22Rv1 (cell line): ENCODE measurements around the gene CHST8.

ENCODE experiments used
- H3K27ac ChIP-seq: fragments of 450-650 bp; 2 replicates; pipeline ENCODE4 v1.5.1; 2017
- ZFX ChIP-seq: fragments of 450-650 bp; IDR thresholded peaks from 2 replicates; pipeline ENCODE4 v1.6.1; 2017; ENCODE audit warnings: antibody characterized with exemption, borderline replicate concordance
- TF ChIP-seq, protein P1 (sequence below): fragments of 450-650 bp; IDR thresholded peaks from 2 replicates; pipeline ENCODE4 v1.5.1; 2017; ENCODE audit warnings: mild to moderate bottlenecking

Gene CHST8

GRCh38 chr19:33627526-33627925, 5.8 kb downstream of the CHST8 start:
- H3K27ac ChIP-seq, result no peak overlapping the region
- TF ChIP-seq ZFX, result no peak
- TF ChIP-seq, protein P1, sequence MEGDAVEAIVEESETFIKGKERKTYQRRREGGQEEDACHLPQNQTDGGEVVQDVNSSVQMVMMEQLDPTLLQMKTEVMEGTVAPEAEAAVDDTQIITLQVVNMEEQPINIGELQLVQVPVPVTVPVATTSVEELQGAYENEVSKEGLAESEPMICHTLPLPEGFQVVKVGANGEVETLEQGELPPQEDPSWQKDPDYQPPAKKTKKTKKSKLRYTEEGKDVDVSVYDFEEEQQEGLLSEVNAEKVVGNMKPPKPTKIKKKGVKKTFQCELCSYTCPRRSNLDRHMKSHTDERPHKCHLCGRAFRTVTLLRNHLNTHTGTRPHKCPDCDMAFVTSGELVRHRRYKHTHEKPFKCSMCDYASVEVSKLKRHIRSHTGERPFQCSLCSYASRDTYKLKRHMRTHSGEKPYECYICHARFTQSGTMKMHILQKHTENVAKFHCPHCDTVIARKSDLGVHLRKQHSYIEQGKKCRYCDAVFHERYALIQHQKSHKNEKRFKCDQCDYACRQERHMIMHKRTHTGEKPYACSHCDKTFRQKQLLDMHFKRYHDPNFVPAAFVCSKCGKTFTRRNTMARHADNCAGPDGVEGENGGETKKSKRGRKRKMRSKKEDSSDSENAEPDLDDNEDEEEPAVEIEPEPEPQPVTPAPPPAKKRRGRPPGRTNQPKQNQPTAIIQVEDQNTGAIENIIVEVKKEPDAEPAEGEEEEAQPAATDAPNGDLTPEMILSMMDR, result no peak

- no peak for TF ChIP-seq ZFX
- TF ChIP-seq, protein P1, result no peak
These were observed 6.4 kb downstream of the CHST8 start for GRCh38 chr19:33627962-33628839.

GRCh38 chr19:33628921-33629825, 7.4 kb downstream of the CHST8 start:
- TF ChIP-seq ZFX, result no peak
- TF ChIP-seq, protein P1, result no peak
- H3K27ac ChIP-seq, result no peak overlapping the region

More at GRCh38 chr19:33627962-33628839, 6.4 kb downstream of the CHST8 start:
- H3K27ac ChIP-seq, result no peak overlapping the region

- no peak for TF ChIP-seq ZFX
- TF ChIP-seq, protein P1, result no peak
- no peak overlapping the region for H3K27ac ChIP-seq
These were observed 8.1 kb downstream of the CHST8 start for GRCh38 chr19:33629826-33630375.

DNA sequence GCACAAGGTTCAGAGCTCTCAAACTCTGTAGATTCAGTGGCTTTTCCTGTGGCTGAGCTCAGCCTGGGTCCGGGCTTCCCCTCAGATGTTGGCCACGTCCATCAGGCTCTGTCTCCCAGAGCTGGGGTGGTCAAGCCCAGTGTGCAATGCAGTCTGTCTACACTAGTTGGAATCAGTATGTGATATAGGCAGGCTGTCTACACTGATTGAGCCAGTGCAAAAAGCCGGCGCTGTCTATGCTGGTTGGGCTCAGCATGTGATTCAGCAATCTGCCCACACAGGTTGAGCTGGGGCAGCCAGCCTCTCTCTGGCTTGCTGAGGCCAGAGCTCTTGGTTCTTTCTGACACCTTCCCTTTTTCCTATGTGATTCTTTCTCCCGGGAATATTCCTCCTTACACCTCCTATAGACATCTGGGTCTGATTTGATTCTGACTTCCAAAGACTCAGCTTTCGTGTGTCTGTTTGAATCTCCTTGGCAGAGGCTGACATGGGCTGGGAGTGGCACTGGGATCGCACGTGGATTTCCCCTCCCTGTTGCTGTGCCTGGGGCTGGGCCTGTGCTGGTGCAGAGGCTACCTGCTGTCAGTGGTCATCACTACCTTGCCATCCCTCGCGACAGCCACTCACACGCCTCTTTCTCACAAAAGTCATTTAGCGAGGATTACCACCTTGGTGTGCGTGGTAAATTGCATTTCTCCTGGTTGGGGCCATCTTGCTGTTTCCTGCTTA, 9.3 kb downstream of the CHST8 start:
- TF ChIP-seq, protein P1, result no peak
- no peak for TF ChIP-seq ZFX
- H3K27ac ChIP-seq, result no peak overlapping the region

DNA sequence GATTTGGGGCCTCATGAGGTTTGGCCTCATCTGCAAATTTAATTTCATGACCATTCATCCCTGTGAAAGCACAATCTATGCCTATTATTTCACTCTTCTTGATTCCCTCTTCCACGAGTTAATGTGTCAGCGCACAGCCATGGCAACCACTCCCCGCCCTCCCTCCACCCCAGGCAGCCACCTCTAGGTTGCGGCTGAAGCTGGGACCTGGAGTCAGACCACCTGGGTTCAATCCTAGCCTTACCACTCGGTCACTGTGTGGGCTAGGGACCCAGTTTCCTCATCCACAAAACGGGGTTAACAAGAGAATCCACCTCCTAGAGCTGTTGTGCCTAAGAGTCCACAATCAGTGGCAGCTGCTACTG, 9.8 kb downstream of the CHST8 start:
- TF ChIP-seq, protein P1, result no peak
- no peak for TF ChIP-seq ZFX

More for the DNA sequence above, 9.8 kb downstream of the CHST8 start:
- H3K27ac ChIP-seq, result no peak overlapping the region
